Measurements from ENCODE around the gene STARD3. TPM values are rescaled to one million over a fixed set of nuclear protein-coding genes. Genes with fewer than 3 reads are reported as not detected.

Gene STARD3
- total RNA-seq, 1 donor from 2014 or later, result 40.7 TPM

- TF ChIP-seq CTCF (conservative IDR thresholded peaks at IDR 0.05; ENCODE audit: low read depth, low read length), result no peak
- DNase-seq (ENCODE audit: low read depth), result no peak
Measured at GRCh38 chr17:39683295-39683939, 46.5 kb downstream of the STARD3 start.

DNA sequence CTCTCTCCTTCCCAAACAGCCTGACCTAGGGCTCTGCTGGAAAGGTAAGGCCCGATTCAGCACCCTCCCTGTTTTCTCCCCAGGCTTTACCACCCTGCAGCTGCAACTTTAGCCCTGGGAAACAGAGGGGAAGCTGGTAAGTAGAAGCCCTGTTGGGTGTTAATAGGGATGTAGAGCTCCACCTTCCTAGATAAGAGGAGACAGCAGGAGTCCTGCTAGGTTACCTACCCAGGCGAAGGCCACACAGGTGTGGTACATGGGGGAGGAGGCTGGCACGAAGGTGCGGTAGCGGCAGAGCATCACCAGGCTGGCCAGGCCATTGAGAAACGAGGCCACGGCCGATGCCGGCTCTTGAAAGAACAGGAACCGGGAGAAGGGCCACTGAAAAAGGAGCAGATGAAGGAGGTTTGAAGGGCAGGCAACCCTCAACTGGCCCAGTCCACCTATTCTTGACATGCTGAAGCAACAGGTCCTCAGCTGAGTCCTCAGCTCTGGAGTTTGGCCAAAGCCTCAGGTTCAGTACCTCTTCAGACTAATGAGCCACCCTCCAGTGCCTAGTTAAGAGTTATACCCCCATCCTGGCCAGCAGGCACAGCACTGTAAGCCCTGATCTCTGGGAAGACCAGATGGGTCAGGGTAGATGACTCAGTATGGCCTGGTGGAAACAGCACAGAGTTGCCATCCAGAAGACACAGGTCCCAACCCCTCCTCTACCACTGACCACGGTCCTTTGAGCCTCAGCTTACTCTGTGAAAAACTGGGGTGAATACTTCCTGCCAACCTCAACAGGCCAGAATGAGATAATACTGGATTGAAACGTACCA lies 47.6 kb downstream of the STARD3 start:
- TF ChIP-seq CTCF (conservative IDR thresholded peaks at IDR 0.05; ENCODE audit: low read depth, low read length), result no peak
- H3K4me3 ChIP-seq (ENCODE audit: low read depth, low read length), result no peak overlapping the region
- DNase-seq (ENCODE audit: low read depth), result no peak

More at GRCh38 chr17:39683295-39683939, 46.5 kb downstream of the STARD3 start:
- H3K4me3 ChIP-seq (ENCODE audit: low read depth, low read length), result no peak overlapping the region

DNA sequence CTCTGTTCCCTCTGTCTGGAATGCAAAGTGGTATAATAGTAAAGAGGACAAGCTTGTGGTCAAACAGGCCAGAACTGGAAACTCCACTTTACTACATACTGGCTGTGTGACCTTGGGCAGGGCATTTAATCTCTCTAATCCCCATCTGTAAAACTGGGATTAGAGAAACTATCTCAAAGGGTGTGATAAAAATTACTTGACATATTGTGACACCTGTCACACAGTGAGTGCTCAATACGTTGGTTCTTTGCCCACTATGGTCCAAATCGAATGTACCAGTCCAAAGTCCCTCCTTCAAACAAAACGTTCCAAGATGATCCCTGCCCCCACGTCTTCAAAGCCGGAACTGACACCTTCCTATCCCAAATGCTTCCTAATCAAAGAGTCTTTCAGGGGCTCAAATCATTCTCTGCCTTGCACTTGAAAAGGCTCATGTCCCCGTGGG lies 50.2 kb downstream of the STARD3 start:
- no peak for DNase-seq (ENCODE audit: low read depth)
- H3K4me3 ChIP-seq (ENCODE audit: low read depth, low read length), result peak overlapping the region; percentile 69
- no peak for TF ChIP-seq CTCF (conservative IDR thresholded peaks at IDR 0.05; ENCODE audit: low read depth, low read length)

GRCh38 chr17:39687546-39688474 lies 50.9 kb downstream of the STARD3 start, which contains the start of gene PGAP3:
Gene PGAP3 (minus strand): TSS chr17:39688057. CDS start chr17:39688014, 43 bp downstream.
- DNase-seq (ENCODE audit: low read depth), result peak; percentile 49
- peak within 1 kb of the TSS; percentile 69 for H3K4me3 ChIP-seq (ENCODE audit: low read depth, low read length)
- TF ChIP-seq CTCF (conservative IDR thresholded peaks at IDR 0.05; ENCODE audit: low read depth, low read length), result no peak

DNA sequence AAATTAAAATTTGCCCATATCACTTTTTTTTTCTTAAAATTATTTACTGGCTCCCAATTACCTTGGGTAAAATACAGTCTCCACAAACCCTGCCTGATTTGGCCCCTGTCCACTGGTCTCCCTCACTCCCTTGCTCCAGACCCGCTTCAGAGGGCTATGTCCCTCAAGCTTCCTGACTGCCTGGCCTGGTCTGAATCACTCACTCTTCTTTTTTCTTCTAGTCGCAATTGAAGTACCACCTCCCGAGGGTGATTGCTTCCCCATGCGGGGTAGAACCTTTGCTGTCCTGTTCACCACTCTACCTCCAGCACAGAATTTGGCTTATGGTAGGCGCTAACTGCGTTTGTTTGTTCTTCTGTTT lies 51.5 kb downstream of the STARD3 start:
- no peak for DNase-seq (ENCODE audit: low read depth)
- no peak for TF ChIP-seq CTCF (conservative IDR thresholded peaks at IDR 0.05; ENCODE audit: low read depth, low read length)
- H3K4me3 ChIP-seq (ENCODE audit: low read depth, low read length), result peak overlapping the region; percentile 69

GRCh38 chr17:39688945-39689344 lies 52.0 kb downstream of the STARD3 start:
- DNase-seq (ENCODE audit: low read depth), result no peak
- TF ChIP-seq CTCF (conservative IDR thresholded peaks at IDR 0.05; ENCODE audit: low read depth, low read length), result peak; percentile 13
- peak overlapping the region; percentile 69 for H3K4me3 ChIP-seq (ENCODE audit: low read depth, low read length)

All from epithelial cell of proximal tubule (primary cell).